T1000 (cell line): ENCODE measurements around the gene LYST.
"Not testable (repeated sequence)": the region's sequence is repeated elsewhere in the genome, so short reads cannot be mapped to it uniquely, and the experiment has no call there.

Source experiments
- DNase-seq: peaks from one replicate; lab custom pipeline; 2025; ENCODE audit warnings: mixed read lengths; lab: John Stamatoyannopoulos, UW

LYST gene, protein sequence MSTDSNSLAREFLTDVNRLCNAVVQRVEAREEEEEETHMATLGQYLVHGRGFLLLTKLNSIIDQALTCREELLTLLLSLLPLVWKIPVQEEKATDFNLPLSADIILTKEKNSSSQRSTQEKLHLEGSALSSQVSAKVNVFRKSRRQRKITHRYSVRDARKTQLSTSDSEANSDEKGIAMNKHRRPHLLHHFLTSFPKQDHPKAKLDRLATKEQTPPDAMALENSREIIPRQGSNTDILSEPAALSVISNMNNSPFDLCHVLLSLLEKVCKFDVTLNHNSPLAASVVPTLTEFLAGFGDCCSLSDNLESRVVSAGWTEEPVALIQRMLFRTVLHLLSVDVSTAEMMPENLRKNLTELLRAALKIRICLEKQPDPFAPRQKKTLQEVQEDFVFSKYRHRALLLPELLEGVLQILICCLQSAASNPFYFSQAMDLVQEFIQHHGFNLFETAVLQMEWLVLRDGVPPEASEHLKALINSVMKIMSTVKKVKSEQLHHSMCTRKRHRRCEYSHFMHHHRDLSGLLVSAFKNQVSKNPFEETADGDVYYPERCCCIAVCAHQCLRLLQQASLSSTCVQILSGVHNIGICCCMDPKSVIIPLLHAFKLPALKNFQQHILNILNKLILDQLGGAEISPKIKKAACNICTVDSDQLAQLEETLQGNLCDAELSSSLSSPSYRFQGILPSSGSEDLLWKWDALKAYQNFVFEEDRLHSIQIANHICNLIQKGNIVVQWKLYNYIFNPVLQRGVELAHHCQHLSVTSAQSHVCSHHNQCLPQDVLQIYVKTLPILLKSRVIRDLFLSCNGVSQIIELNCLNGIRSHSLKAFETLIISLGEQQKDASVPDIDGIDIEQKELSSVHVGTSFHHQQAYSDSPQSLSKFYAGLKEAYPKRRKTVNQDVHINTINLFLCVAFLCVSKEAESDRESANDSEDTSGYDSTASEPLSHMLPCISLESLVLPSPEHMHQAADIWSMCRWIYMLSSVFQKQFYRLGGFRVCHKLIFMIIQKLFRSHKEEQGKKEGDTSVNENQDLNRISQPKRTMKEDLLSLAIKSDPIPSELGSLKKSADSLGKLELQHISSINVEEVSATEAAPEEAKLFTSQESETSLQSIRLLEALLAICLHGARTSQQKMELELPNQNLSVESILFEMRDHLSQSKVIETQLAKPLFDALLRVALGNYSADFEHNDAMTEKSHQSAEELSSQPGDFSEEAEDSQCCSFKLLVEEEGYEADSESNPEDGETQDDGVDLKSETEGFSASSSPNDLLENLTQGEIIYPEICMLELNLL (N-terminal part only)

DNA sequence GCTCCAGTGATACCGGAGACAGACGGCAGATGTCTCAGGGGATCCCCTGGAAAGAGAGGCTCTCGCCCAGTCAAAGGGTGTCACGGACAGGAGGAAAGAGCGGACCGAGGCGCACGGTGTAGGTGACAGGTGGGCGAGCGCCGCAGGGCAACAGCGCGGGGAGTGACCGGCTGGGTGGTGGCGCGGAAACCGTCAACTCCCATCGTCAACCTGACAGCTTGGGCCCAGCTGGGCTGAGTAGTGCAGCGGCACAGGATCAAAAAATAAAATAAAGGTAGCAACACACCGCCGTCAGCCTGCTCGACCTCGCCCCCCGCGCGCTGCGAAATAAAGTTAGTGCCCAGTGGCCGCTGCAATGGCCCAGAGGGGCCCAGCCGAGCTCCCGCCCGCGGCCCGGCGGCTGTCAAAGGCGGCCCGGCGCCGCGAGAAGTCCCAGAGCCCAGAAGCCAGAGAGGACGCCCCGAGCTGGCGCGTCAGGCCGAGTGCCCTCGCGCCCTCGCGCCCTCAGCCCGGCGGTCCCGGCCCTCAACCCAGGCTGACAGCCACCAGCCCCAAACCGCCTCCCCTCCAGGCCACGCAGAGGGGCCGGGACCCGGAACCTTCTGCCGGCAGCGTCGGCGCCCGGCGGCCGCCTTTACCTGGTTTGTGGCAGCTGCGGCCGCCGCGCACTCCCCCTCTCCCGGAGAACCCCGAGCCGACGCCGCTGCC is at the start of gene LYST:
Gene LYST (minus strand): TSS at position 702 of the 708 bp plus-strand sequence. CDS start 36,489 bp downstream, outside the sequence.
- DNase-seq = no peak

DNA sequence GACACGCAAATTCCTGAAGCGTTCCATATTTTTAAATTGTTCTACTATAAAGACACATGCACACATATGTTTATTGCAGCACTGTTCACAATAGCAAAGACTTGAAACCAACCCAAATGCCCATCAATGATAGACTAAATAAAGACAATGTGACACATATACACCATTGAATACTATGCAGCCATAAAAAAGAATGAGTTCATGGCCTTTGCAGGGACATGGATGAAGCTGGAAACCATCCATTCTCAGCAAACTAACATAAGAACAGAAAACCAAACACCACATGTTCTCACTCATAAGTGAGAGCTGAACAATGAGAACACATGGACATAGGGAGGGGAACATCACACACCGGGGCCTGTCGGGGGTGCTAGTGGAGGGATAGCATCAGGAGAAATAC is 48.8 kb upstream of the LYST start:
- not testable (repeated sequence) for DNase-seq

DNA sequence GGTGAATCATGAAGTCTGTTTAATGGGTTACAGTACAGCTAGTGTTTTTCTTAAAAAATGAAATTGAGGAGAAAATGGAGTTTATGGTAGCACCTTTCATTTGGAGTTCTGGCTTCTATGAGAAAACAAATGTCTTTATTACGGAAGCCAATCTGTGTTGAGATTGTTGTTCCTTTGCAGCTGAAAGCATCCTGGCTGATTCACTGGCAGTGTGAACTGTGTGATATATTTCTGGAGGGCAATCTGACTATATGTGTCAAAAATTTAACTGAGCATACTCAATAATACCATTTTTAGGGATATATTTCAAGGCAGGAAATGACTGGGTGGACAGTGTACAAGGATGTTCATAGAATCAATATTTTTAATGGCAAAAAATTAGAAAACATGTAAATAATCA is 46.6 kb upstream of the LYST start:
- DNase-seq = no peak

DNA sequence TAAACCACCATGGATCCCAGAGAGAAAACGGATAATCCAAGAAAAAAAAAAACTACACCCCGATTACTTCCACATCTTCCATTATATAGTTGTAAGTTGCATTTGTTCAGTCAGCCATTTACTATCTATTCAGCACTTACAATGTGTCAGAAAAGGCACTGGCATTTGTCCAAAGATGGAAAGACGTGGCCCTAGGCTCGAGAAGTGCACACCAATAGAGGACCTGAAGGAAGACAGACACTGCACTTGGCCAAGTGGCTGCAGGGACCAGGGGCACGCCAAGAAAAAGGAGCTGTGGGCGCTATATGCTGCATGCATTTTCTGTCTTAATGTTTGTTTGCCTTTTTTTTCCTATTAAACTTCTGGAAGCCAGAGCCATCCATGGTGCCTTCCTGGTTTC is 45.2 kb upstream of the LYST start:
- DNase-seq = no peak

DNA sequence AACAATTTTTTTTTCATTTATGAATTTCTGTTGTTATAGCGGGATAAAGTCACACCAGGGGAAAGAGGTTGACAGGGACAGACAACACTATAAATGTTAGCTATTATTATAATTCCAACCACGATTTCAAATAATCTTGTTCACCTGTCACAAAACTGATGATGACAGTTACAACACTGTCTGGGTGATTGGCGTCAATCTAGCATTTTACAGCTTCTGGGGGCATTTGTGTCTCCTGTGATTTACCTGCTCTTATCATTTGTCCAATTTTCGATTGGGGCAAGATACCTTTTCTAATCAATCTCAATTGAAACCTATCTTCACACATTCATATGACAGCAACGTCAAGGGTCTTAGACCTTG is 44.6 kb upstream of the LYST start:
- no peak for DNase-seq

DNA sequence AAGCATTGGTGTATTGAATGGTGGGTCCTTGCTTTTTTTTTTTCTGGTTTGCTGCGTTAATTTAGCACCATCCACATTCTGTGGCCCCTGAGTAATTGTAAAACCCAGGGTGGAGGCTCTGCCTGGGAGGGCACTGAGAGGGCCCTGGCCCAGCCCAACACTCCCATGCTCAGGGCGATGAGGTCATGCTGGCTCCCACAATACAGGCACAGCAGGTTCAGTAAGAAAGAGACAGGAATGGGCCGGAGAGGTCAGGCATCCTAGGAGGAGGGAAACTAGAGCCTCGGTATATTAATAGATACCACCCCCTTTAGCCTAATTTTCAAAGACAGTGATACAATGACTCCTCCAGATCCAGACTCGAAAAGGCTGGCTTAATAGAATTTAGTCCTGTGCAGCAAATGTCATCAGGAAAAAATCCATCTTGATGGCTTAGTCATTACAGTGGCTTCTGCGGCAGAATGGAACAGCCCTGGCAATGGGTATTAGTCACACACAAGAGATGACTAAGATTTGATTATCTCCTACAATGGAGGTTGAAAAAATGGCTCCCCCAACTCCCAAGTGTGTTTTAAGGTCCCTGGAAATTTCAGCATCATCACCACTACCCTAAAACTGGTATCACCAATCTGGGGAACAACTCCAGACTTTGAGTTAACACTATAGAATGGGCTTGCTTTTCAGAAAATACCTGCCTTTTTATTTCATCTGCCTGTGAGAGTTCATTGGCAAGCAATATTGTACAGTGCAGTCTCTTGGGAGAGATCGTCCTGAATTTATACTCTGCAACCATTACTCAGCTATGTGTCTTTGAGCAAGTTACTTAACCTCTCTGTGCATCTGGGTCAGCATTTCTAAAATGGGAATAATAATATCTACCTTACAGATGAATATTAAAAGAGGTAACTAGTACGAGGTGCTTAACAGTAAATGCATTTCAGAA is 43.9 kb upstream of the LYST start:
- DNase-seq = peak; percentile 83

DNA sequence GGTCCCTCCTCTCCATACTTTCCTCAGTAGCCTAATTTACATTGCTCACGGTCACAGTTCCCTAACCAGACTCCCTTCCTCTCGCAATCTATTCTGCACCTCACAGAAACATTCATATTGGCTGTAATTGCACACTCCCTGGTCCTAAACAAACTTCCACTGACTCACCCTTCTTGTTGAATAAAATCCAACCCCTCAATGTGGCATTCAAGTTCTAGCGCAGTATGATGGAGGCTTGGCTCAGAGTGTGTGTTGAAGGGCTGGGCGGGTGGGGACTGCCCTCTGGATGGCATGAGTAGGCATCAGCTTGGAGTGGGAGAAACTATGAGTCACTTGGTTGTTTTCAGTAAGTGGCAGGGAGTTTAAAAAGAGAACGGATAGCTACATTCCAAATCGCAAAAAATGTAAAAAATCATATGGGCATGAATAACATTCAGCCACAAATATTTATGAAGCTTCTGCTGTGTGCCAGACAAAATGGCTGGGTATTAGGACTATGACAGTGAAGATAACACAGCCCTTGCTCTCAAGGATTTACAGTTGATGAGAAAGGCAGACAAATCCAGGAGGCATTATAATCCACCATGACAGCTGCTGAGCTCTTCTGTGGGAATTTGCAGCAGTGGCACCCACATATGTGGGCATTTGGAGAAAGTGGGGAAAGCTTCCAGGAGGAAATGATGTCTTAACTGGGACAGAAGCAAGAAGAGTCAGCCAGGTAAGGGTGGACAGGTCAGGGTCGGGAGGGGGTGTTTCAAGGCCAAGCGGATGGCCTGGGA is 42.2 kb upstream of the LYST start:
- peak; percentile 69 for DNase-seq

DNA sequence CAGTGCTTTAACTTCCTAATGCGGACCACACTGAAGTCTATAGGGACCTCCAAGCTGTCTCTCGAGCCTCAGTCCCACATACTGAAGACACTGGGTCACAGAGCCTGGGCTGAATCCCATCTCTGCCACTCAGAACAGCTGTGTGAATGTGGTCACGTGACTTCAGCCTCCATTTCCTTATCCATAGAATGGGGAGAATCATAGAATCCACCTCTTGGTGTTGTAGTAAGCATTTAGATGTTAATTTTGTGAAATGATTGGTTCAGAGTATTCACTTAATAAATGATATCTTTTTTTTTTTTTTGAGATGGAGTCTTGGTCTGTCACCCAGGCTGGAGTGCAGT is 41.2 kb upstream of the LYST start:
- no peak for DNase-seq

DNA sequence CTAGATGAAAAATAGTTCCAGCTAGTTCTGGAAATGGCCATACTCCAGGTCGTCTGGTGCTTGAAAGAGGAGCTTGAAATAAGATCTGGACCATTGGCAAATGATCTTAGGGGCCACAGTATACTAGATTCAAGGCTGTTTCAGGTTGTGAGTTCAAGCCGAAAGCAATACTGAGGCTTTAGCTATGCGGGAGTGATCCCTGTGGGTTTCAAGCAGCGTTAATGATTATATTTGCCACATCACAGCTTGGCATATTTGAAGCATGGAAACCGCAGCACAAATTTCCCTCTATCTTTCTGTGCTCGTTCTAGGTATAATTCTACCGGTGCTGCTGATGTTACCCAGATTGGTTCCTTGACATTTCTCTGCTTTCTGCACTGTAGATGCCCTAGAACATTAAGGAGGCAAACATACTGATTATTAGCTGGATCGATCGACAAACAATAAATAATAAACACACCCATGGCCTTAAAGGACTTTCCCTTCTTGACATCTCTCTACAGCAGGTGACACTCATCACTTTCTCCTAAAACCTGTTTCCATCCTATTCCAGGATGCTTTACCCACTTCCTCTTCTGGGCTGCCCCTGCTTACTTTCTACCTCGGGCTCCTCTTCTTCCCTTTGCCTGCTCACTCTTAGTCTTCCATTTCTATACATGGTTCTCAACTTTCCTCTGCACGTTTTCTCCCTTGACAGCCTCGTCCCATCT is 40.6 kb upstream of the LYST start:
- no peak for DNase-seq

DNA sequence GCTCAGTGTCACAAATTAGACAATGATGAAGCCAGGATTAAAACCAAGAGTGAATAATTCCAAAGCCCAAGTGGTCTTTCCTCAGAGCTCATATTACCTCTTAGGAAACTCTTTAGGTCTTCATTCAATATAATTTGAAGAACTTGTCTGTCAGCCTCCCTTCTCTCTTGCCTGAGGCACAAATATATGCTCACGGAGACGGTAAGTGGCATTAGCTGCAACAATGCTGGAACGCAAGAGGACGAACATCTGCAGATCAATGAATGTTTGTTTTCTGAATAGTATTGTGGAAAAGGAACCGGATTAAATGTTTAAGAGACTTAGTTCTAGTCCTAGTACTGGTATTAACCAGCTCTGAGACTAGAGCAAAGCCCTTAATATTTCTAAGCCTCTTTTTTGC is 39.7 kb upstream of the LYST start:
- no peak for DNase-seq

DNA sequence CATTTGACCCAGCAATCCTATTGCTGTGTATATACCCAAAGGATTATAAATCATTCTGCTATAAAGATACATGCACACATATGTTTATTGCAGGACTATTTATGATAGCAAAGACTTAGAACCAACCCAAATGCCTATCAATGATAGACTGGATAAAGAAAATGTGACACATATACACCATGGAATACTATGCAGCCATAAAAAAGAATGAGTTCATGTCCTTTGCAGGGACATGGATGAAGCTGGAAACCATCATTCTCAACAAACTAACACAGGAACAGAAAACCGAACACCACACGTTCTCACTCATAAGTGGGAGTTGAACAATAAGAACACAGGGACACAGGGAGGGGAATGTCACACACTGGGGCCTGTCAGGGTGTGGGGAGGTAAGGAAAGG is 37.1 kb upstream of the LYST start:
- not testable (repeated sequence) for DNase-seq

DNA sequence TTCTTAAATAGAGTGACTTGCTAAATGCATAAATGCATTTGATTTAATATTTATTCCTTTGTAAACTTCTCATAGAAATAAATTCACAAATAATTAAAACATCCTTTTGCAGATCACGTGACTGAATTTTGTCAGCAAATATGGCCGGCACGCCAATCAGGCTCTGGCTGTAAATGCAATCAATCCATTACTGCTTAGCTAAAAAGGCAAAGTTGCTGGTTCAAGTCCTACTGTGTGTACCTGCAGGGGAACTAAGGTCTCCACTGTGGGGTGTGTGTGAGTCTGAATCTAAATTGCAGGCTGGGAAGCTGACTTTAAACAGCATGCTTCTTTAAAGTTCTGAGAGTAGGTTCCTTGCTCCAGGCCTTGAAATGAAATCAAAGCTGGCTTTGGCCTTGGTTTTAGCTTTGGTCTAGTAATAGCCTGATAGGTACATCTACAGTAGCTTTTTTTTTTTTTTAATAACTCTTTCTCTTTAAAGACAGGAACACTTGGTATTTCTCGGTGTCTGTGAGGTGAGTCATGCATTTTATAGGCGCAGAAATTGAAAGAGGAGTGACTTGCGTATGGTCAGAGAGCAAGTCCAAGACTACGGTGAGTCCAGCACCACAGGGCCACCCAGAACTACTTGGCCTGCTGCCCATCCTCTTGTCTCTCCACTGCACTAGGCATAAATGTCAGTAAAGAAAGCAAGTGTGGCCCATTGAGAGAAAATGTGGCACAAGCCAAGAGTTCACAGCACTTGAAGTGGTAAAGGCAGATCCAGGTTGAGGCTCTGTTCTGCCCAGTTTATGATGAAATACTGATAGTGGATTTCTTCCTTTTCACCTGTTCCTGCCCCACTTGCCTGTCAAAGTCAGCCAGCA is 36.2 kb upstream of the LYST start:
- DNase-seq = peak; percentile 55

DNA sequence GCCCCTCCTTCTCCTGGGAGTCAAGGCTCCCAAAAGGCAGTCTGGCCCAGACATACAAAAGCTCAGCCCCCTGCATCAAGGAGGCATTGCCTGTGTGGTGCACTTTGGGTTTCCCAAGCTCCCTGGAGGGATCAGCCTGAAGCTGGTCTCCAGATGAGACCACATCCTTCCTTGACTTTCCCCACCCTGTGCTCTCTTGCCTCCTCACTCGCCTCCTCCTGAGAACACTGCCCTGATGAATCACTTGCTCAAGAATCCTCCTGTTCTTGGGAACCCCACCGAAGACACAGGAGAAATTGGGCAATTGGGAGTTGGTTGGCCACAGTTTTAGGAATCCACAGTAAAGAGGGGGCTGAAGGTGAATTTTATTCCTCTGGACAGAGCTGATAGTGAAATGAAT is 34.8 kb upstream of the LYST start:
- peak; percentile 36 for DNase-seq

DNA sequence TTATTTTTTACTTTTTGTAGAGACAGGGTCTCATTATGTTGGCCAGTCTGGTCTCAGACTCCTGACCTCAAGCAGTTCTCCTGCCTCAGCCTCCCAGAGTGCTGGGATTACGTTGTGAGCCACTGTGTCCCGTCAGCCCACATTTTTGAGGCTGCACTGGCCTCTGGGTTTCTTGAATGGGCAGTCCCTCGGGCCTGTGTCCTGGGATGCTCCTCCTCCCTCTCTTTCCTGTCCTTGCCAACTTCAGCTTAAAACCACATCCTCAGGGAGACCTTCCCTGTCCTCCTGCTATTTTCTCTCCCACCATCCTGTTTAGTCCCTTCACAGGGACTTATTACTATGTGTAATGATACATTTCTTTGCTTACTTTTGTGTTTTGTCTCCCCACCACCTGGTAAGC is 31.4 kb upstream of the LYST start:
- no peak for DNase-seq

DNA sequence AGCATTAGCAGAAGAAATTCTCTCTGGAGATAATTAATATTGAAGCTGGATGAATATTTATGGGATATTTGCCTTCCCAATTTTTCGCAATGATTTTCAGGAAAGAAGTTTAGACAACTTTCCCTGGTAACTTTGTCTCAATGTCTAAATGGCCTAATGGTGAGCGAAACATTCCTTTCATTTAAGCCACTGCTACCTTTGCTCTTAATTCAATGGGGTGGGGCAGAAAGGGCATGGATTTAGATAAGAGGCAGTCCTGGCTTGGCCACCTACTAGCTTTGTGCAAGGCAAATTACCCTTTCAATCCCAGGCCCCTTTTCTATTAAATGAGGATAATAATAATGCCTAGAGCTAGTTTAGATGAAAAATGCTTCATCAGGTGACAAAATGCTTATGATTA is 27.1 kb upstream of the LYST start:
- no peak for DNase-seq

DNA sequence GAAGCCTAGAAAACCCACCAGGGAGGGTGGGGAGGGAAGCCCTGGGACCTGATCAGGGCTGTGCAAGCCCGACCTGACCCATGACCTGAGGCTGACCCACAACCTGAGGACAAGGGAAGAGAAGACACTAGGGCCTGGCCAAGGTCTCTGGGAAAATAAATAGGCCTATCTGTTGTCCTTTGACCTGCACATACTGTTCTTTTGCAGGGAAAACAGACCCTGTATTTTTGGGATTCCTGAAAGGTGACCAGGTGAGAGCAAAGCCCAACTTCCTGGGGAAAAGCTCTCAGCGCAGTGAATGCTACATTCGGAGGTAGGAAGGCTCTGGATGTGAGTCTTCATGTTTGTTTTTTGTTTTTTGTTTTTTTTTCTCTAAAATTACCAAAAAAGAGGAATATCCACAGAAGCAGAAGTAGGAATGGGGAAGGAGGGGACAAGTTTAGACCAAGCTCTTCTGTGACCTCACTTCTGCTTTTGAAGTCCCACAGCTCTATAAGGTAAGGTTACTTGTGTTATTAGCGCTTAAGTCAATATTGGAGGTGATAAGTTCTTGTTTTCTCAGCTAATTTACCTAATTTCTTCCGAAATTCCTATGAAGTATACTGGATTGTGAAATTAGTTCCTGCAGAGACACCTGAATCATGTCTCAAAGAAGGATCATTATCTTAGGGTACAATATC is 26.2 kb upstream of the LYST start:
- DNase-seq = no peak

DNA sequence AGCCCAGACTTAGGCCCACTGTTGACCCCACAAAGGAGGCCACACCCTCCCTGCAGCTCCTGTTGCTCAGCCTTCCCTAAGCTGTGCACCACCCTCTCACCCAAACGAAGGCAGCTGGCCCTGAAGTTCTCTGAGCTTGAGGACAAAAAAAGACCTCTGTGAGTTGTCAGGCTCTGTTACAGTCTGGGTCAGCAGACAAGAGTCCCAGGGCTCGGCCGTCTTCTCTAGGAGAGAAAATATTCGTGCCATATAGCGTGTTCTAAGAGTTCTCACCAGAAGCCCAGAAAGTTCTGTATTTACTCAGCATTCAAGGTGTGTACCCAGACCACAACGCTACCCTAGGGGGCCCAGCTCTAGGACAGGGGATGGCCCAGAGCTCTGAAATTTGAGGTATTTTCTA is 25.5 kb upstream of the LYST start:
- DNase-seq = no peak
